Bronchial epithelial cell (primary cell): Measurements from ENCODE around the gene KREMEN2. TPM values are rescaled to one million over a fixed set of nuclear protein-coding genes. Genes with fewer than 3 reads are reported as not detected.
A peak's percentile ranks its signal among the peaks of the same experiment; 100 is the strongest.

ENCODE experiments used
- DNase-seq: peaks from one replicate; pipeline ENCODE4 v3.0.0-alpha.2; 2010; ENCODE audit warnings: low read depth
- FAIRE-seq: peaks from 2 replicates; lab custom pipeline; 2011; peaks lifted over from hg19 to GRCh38; lab: Jason Lieb, UNC
- H3K27me3 ChIP-seq: 2 replicates; pipeline ENCODE4 v1.5.1; 2011; ENCODE audit warnings: low read length; ENCODE audit not compliant: control insufficient read depth, insufficient read depth
- H3K36me3 ChIP-seq: 2 replicates; pipeline ENCODE4 v1.5.1; 2011; ENCODE audit warnings: low read length; ENCODE audit not compliant: control insufficient read depth, insufficient read depth
- H3K4me3 ChIP-seq: 2 replicates; pipeline ENCODE4 v1.5.1; 2011; ENCODE audit warnings: mild to moderate bottlenecking, low read depth, low read length, control low read depth
- total RNA-seq: library from RNA; depleted of rRNA; stranded (reverse); fragments of >200 nt; gene quantifications from 2 replicates; pipeline ENCODE4 v1.2.1, GENCODE V29; 2014
- TF ChIP-seq, protein P1 (sequence below): IDR thresholded peaks from 2 replicates; pipeline ENCODE4 v1.5.1; 2011; ENCODE audit warnings: mild to moderate bottlenecking, moderate library complexity, low read length, control low read depth, inconsistent platforms; ENCODE audit not compliant: insufficient read depth, severe bottlenecking

The KREMEN2 gene
- total RNA-seq, 1 donor from 2014 or later, result 1.1 TPM

DNA sequence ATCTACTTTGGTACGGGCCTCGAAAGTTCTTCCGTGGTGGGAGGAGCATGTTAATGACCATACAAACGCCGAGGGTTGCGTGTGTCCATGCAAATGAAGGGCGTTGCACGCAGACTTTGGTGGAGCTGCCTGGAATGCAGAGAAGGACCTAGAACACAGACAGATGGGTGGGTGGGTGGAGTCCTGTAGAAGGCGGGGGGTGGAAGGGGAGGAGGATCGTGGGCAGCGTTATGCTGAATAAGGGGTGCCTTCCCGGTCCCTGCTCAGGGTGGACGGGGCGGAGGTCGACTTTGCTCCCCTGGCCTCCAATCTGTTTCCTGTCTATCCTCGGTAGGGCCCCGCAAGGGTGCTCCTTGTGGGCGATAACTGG is 4.3 kb downstream of the KREMEN2 start:
- TF ChIP-seq, protein P1, sequence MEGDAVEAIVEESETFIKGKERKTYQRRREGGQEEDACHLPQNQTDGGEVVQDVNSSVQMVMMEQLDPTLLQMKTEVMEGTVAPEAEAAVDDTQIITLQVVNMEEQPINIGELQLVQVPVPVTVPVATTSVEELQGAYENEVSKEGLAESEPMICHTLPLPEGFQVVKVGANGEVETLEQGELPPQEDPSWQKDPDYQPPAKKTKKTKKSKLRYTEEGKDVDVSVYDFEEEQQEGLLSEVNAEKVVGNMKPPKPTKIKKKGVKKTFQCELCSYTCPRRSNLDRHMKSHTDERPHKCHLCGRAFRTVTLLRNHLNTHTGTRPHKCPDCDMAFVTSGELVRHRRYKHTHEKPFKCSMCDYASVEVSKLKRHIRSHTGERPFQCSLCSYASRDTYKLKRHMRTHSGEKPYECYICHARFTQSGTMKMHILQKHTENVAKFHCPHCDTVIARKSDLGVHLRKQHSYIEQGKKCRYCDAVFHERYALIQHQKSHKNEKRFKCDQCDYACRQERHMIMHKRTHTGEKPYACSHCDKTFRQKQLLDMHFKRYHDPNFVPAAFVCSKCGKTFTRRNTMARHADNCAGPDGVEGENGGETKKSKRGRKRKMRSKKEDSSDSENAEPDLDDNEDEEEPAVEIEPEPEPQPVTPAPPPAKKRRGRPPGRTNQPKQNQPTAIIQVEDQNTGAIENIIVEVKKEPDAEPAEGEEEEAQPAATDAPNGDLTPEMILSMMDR, result no peak
- FAIRE-seq (no peak), DNase-seq (no peak)
- Histone ChIP-seq H3K27me3 (no peaks in the 10 kb centered on the region), H3K4me3 (no peak overlapping the region), H3K36me3 (peaks cover 1% of the 10 kb centered on the region)

DNA sequence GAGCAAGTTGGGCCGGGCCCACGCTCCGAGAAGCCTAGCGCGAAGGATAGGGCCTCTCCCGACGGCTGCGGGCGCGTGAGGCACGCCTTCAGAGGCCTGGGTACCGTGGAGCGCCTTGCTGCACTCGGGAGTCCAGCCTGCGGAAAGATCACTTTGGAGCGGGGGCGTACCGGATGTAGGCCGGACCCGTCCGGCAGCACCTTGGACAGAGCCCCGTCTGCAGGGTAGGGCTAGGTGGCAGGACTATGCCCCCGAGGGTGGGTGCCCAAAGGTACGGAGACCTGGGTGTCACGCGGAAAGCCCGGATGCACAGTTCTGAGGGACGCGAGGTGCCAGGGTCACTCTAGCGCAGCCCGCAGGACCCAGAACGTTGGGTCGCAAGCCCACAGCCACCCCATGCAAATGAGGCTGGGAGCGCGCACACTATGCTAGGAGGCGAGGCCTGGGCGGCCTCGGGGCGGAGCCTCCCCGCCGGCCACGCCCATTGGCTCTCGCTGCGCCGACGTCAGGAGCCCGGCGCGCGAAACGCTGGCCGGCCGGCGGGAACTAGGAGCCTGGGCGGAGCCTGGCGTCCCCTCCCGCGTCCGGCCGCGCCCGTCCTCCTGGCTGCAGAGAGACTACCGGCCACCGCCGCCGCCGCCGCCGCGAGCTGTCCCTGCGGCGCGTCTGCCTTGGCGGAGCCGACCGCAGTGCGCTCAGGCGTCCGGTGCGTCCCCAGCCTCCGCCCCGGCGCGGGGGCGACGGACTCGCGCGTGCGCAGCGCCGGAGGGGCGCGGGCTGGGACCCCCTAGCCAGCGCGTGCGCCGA is 4.9 kb downstream of the KREMEN2 start, which contains the start of gene PAQR4:
PAQR4 (plus strand) TSS at position 611 of the 807 bp plus-strand sequence. CDS start 327 bp downstream, outside the sequence.
- H3K27me3 ChIP-seq, result no peaks in the 10 kb centered on the region

DNA sequence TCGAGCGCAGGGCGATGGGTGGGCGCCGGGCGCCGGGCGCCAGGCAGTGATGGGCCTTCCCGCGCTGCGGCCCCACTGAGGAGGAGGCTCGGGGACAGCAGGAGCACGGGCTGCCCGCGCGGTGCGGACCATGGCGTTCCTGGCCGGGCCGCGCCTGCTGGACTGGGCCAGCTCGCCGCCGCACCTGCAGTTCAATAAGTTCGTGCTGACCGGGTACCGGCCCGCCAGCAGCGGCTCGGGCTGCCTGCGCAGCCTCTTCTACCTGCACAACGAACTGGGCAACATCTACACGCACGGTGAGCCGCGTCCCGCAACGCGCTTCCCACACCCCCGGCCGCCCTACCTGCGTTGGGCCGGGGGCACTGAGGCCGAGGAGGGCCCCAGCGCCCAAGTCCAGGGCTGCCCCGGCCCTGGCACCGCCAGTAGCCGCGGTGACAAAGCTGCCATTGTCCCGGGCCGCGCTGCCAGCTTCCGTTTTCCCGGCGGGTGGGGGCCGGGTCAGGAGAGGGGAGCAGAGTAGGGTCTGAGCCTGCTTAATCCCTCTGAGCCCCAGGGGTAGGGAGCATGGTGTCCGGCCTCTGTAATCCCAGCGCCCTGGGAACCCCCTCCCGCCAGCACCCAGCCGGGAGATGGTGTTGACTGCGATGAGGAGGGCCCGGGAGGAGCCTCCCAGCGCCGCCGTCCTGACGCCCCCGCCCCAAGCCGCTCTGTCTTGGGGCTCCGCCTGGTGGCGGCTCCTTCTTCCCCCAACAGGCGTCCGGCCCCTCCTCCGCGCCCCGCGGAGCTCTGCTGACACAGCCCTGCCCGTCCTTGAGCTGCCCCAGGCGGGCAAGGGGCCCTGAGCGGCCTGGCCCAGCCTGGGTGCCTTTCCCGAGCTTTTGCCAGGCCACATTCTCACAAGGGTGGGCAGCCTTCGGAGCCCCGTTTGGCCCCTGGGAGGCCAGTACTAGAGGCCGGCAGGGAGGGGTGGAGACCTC is 5.8 kb downstream of the KREMEN2 start:
- no peak for FAIRE-seq
- Histone ChIP-seq H3K27me3 (no peaks in the 10 kb centered on the region), H3K36me3 (peaks cover 1% of the 10 kb centered on the region), H3K4me3 (peak overlapping the region; percentile 69)
- TF ChIP-seq, protein P1, result peak; percentile 82
- DNase-seq, result peak; percentile 59

More for the DNA sequence above, 4.9 kb downstream of the KREMEN2 start, which contains the start of gene PAQR4:
- TF ChIP-seq, protein P1, result no peak
- DNase-seq (peak; percentile 79), FAIRE-seq (no peak)
- H3K36me3 ChIP-seq, result peaks cover 1% of the 10 kb centered on the region
- peak within 1 kb of the TSS; percentile 69 for H3K4me3 ChIP-seq

DNA sequence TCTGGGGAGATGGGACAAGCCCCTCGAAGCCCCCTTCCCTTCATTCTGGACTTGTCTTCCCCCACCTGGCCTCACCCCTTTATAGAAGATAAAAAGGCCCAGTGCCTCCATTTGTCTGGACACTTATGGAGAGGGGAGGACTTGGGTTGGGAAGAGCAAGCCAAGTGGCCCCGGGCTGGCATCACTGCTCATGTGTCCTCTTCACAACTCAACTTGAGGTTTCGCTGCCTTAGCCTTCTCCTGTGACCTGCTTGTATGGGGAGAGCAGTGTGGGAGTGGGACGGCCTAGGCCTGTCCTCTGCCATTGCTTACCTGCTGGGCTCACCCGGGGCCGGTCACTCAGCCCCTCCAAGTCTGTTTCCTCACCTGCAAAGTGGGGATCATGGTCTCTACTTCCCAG is 6.5 kb downstream of the KREMEN2 start:
- TF ChIP-seq, protein P1, result no peak
- H3K36me3 ChIP-seq, result peaks cover 1% of the 10 kb centered on the region
- H3K27me3 ChIP-seq, result no peaks in the 10 kb centered on the region
- DNase-seq (no peak), FAIRE-seq (no peak)
- H3K4me3 ChIP-seq, result peak overlapping the region; percentile 69

DNA sequence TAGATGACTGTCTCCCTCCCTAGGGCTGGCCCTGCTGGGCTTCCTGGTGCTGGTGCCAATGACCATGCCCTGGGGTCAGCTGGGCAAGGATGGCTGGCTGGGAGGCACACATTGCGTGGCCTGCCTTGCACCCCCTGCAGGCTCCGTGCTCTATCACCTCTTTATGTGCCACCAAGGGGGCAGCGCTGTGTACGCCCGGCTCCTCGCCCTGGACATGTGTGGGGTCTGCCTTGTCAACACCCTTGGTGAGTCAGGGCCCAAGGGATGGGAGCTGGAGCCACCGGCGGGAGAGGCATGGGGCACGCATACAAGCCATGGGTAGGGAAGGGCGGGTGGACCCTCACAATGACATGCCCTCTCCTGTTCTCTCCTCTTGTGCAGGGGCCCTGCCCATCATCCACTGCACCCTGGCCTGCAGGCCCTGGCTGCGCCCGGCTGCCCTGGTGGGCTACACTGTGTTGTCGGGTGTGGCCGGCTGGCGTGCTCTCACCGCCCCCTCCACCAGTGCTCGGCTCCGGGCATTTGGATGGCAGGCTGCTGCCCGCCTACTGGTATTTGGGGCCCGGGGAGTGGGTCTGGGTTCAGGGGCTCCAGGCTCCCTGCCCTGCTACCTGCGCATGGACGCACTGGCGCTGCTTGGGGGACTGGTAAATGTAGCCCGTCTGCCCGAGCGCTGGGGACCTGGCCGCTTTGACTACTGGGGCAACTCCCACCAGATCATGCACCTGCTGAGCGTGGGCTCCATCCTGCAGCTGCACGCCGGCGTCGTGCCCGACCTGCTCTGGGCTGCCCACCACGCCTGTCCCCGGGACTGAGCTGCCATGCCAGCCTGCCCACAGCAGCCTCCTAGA is 7.3 kb downstream of the KREMEN2 start:
- no peaks in the 10 kb centered on the region for H3K27me3 ChIP-seq
- FAIRE-seq, result no peak
- TF ChIP-seq, protein P1, result no peak
- H3K36me3 ChIP-seq, result peaks cover 1% of the 10 kb centered on the region
- no peak overlapping the region for H3K4me3 ChIP-seq
- no peak for DNase-seq
